Measurements from ENCODE around the gene JMY. TPM values are rescaled to one million over a fixed set of nuclear protein-coding genes. Genes with fewer than 3 reads are reported as not detected.

JMY gene
- total and polyA plus RNA-seq, 2 donors (not counting 3 experiments of a cell fraction or from before 2014, with no cell fraction given) = 1.5 to 6.5 TPM

DNA sequence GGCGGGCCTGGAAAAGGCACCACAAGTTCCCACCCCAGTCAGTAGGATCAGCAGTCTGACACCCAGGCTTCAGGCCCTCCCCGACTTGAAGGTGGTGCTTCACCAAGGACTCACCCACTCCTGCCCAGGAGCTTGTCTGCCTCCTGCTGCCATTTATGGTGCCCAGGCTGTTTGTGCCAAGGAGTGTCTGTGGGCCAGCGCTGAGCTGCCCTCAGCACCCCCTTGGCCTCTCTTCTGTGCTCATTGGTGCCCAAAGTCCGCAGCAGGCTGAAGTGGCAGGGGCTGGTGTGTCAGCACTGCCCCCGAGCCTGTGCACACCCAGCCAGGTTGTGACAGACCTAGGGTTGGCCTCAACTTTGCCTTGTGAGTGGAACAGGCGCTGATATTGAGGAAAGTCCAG is 23.5 kb downstream of the JMY start:
- BruUV-seq (replicated peaks) = no TSS peak
- H3K9me3 ChIP-seq (replicated peaks; ENCODE audit: control insufficient read depth, insufficient read depth, low read length) = no peaks in the 10 kb centered on the region
- CTCF ChIA-PET = interaction anchor here (1.3 kb wide), 1 partner anchor 126 kb away, joined by 3 read pairs; no protein-coding TSS in a partner anchor
- no peaks in the 10 kb centered on the region for H3K79me2 ChIP-seq (ENCODE audit: control insufficient read depth, insufficient read depth, low read length)
- H3K27me3 ChIP-seq (ENCODE audit: control insufficient read depth in 2 of 2, insufficient read depth in 2 of 2, low read length in 2 of 2) = no peaks in the 10 kb centered on the region
- no peak for TF ChIP-seq CTCF (IDR thresholded peaks at IDR 0.05; ENCODE audit: extremely low read depth in 1 of 2, insufficient read depth in 1 of 2, low read depth in 1 of 2, low read length in 2 of 2)
- FAIRE-seq = no peak
- H4K20me1 ChIP-seq (replicated peaks; ENCODE audit: control insufficient read depth, extremely low read depth, insufficient read depth, low read length) = no peaks in the 10 kb centered on the region
- intact Hi-C loops (cut with micrococcal nuclease) (loop anchor here (5.0 kb wide), 2 partner anchors 237 to 598 kb away; no protein-coding TSS in a partner anchor), dilution Hi-C loops (cut with MboI; ENCODE audit: extremely low pct_ligation_motif_present, low sequenced_read_pairs) (no loop called here)
- H3K36me3 ChIP-seq (ENCODE audit: control insufficient read depth in 2 of 2, extremely low read depth in 1 of 2, insufficient read depth in 2 of 2, low read length in 2 of 2) = no peaks in the 10 kb centered on the region
- H3K9me1 ChIP-seq (replicated peaks; ENCODE audit: control insufficient read depth, extremely low read depth, insufficient read depth, low read length) = no peaks in the 10 kb centered on the region
- POLR2A ChIA-PET = no interaction called here
- DNase-seq (ENCODE audit: low read depth, low spot score) = no peak
- no peak overlapping the region for H3K4me2 ChIP-seq (ENCODE audit: insufficient read depth, low read length)
- no peak overlapping the region for H3K9ac ChIP-seq (replicated peaks; ENCODE audit: extremely low read depth, insufficient read depth, low read length)
- no peaks in the 10 kb centered on the region for H3K4me1 ChIP-seq (ENCODE audit: control insufficient read depth, extremely low read depth, insufficient read depth, low read length)
- no peak overlapping the region for H3K4me3 ChIP-seq (replicated peaks in 1 of 3; ENCODE audit: insufficient read depth in 1 of 3, low read depth in 1 of 3, low read length in 3 of 3)
- no peak overlapping the region for H2AFZ ChIP-seq (ENCODE audit: low read depth, low read length)
- no peak overlapping the region for H3K27ac ChIP-seq (ENCODE audit: insufficient read depth, low read depth, low read length)

- Histone ChIP-seq H3K9ac (replicated peaks; ENCODE audit: extremely low read depth, insufficient read depth, low read length) (no peak overlapping the region), H3K4me3 (replicated peaks in 1 of 3; ENCODE audit: insufficient read depth in 1 of 3, low read depth in 1 of 3, low read length in 3 of 3) (no peak overlapping the region), H3K27ac (ENCODE audit: insufficient read depth, low read depth, low read length) (no peak overlapping the region), H3K4me1 (ENCODE audit: control insufficient read depth, extremely low read depth, insufficient read depth, low read length) (no peaks in the 10 kb centered on the region), H3K79me2 (ENCODE audit: control insufficient read depth, insufficient read depth, low read length) (no peaks in the 10 kb centered on the region), H3K9me3 (replicated peaks; ENCODE audit: control insufficient read depth, insufficient read depth, low read length) (no peaks in the 10 kb centered on the region), H3K9me1 (replicated peaks; ENCODE audit: control insufficient read depth, extremely low read depth, insufficient read depth, low read length) (no peaks in the 10 kb centered on the region), H3K27me3 (ENCODE audit: control insufficient read depth in 2 of 2, insufficient read depth in 2 of 2, low read length in 2 of 2) (no peaks in the 10 kb centered on the region), H3K4me2 (ENCODE audit: insufficient read depth, low read length) (no peak overlapping the region), H2AFZ (ENCODE audit: low read depth, low read length) (no peak overlapping the region), H3K36me3 (ENCODE audit: control insufficient read depth in 2 of 2, extremely low read depth in 1 of 2, insufficient read depth in 2 of 2, low read length in 2 of 2) (no peaks in the 10 kb centered on the region), H4K20me1 (replicated peaks; ENCODE audit: control insufficient read depth, extremely low read depth, insufficient read depth, low read length) (no peaks in the 10 kb centered on the region)
- POLR2A ChIA-PET = no interaction called here
- dilution Hi-C loops (cut with MboI; ENCODE audit: extremely low pct_ligation_motif_present, low sequenced_read_pairs) (no loop called here), intact Hi-C loops (cut with micrococcal nuclease) (loop anchor here (5.0 kb wide), 2 partner anchors 238 to 597 kb away; no protein-coding TSS in a partner anchor)
- CTCF ChIA-PET = interaction anchor here (1.3 kb wide), 1 partner anchor 126 kb away, joined by 3 read pairs; no protein-coding TSS in a partner anchor
- FAIRE-seq (no peak), DNase-seq (ENCODE audit: low read depth, low spot score) (no peak)
- TF ChIP-seq MAX (IDR thresholded peaks at IDR 0.05; ENCODE audit: insufficient read depth, insufficient read length) (no peak), CTCF (IDR thresholded peaks at IDR 0.05; ENCODE audit: extremely low read depth in 1 of 2, insufficient read depth in 1 of 2, low read depth in 1 of 2, low read length in 2 of 2) (no peak), MYC (IDR thresholded peaks at IDR 0.05; ENCODE audit: low read depth, low read length) (no peak), JUN (IDR thresholded peaks at IDR 0.05; ENCODE audit: borderline replicate concordance, insufficient read depth, insufficient read length, low read depth) (no peak), FOS (IDR thresholded peaks at IDR 0.05; ENCODE audit: borderline replicate concordance, insufficient read depth, low read length) (no peak), EZH2 (IDR thresholded peaks at IDR 0.05; ENCODE audit: borderline replicate concordance, low read depth, low read length, severe bottlenecking) (no peak), POLR2A (IDR thresholded peaks at IDR 0.05; ENCODE audit: low read depth, low read length) (no peak), POLR2AphosphoS5 (IDR thresholded peaks at IDR 0.05; ENCODE audit: insufficient read depth, low read depth, low read length) (no peak), GATA2 (IDR thresholded peaks at IDR 0.05; ENCODE audit: insufficient read depth, insufficient read length, low read depth, low read length) (no peak)
- BruUV-seq (replicated peaks) = no TSS peak
Measured at GRCh38 chr5:79259810-79260209, 23.9 kb downstream of the JMY start.
